DOHH2 (cell line): ENCODE data around the gene CCR5AS.
"Not testable (repeated sequence)": the region's sequence is repeated elsewhere in the genome, so short reads cannot be mapped to it uniquely, and the experiment has no call there.

Experiments used
- H3F3A ChIP-seq: fragments of 200-600 bp; sonication (generic), shearing (Covaris generic); 2 replicates; pipeline ENCODE4 v1.6.0; 2016; ENCODE audit warnings: antibody characterized with exemption, mild to moderate bottlenecking; ENCODE audit not compliant: control insufficient read depth, insufficient read depth
- H3K27ac ChIP-seq: fragments of 200-600 bp; sonication (generic); 2 replicates; pipeline ENCODE4 v1.5.1; 2014; ENCODE audit warnings: low read depth, mild to moderate bottlenecking, low read length, moderate library complexity
- H3K27me3 ChIP-seq: fragments of 200-600 bp; sonication (generic); 2 replicates; pipeline ENCODE4 v1.6.1; 2014; ENCODE audit warnings: mild to moderate bottlenecking, low read length, mixed read lengths; ENCODE audit not compliant: control insufficient read depth
- H3K36me3 ChIP-seq: fragments of 200-600 bp; sonication (generic); 2 replicates; pipeline ENCODE4 v1.6.1; 2014; ENCODE audit warnings: mild to moderate bottlenecking, low read length, moderate library complexity, mixed read lengths; ENCODE audit not compliant: control insufficient read depth
- H3K4me1 ChIP-seq: fragments of 200-600 bp; sonication (generic); 2 replicates; pipeline ENCODE4 v1.6.1; 2014; ENCODE audit warnings: mild to moderate bottlenecking, low read length, mixed read lengths; ENCODE audit not compliant: control insufficient read depth
- H3K4me2 ChIP-seq: fragments of 200-600 bp; sonication (generic); 2 replicates; pipeline ENCODE4 v1.6.0; 2014; ENCODE audit warnings: mild to moderate bottlenecking, low read length, moderate library complexity
- H3K4me3 ChIP-seq: fragments of 200-600 bp; sonication (generic); 2 replicates; pipeline ENCODE4 v1.5.1; 2014; ENCODE audit warnings: mild to moderate bottlenecking, low read length, mixed read lengths
- H3K79me2 ChIP-seq: fragments of 200-600 bp; sonication (generic); 2 replicates; pipeline ENCODE4 v1.6.1; 2014; ENCODE audit warnings: mild to moderate bottlenecking, low read length, mixed read lengths; ENCODE audit not compliant: control insufficient read depth
- H3K9me2 ChIP-seq: fragments of 200-600 bp; sonication (generic); replicated peaks from 2 replicates; pipeline ENCODE4 v1.6.1; 2014; ENCODE audit warnings: mild to moderate bottlenecking, low read length, mixed read lengths; ENCODE audit not compliant: control insufficient read depth
- H3K9me3 ChIP-seq: fragments of 200-600 bp; sonication (generic); 2 replicates; pipeline ENCODE4 v1.6.1; 2014; ENCODE audit warnings: antibody characterized with exemption, low read length, mixed read lengths; ENCODE audit not compliant: control insufficient read depth, insufficient read depth
- H4K20me1 ChIP-seq: fragments of 200-600 bp; sonication (generic); 2 replicates; pipeline ENCODE4 v1.6.0; 2014; ENCODE audit warnings: low read depth, mild to moderate bottlenecking, antibody characterized with exemption, low read length, moderate library complexity; ENCODE audit not compliant: control insufficient read depth, insufficient read depth
- EZH2phosphoT487 ChIP-seq: fragments of 200-600 bp; sonication (generic); IDR thresholded peaks from 2 replicates; pipeline ENCODE4 v1.6.1; 2017; ENCODE audit warnings: borderline replicate concordance, mild to moderate bottlenecking, antibody characterized with exemption, low read length, moderate library complexity, mixed read lengths
- TF ChIP-seq, protein P1 (sequence below): fragments of 200-600 bp; sonication (generic); IDR thresholded peaks from one replicate; pipeline ENCODE4 v1.5.1; 2014; ENCODE audit warnings: antibody characterized with exemption, mild to moderate bottlenecking, low read depth, low read length; ENCODE audit not compliant: poor library complexity, severe bottlenecking

Gene CCR5AS

DNA sequence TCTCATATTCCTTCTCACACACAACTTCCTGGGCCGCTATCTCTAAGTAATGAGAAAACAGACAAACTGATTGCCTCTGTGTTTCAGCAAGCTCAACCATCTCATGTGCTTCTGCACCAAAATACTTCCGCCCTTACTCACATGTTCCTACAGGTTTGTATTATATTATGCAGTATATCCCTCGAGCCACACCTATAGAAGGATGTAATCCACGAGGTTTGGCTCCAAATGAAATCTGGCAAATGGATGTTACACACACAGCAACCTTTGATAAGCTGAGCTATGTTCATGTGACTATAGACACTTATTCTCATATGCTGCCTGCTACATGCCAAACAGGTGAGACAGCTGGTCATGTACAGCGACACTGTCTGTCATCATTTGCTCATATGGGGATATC, 22.8 kb upstream of the CCR5AS start:
- no peak overlapping the region for H3K27ac ChIP-seq
- H3K9me3 ChIP-seq = peaks cover 5% of the 10 kb centered on the region; the same call in 1 of the 2 replicates
- H3K4me3 ChIP-seq = no peak overlapping the region
- no peaks in the 10 kb centered on the region for H3K4me1 ChIP-seq
- no peaks in the 10 kb centered on the region for H3K36me3 ChIP-seq
- no peaks in the 10 kb centered on the region for H3K9me2 ChIP-seq
- 0 out of 2 replicates have a peak, but pooled peaks cover 4% of the 10 kb centered on the region for H3K27me3 ChIP-seq
- no peak overlapping the region for H3K4me2 ChIP-seq
- TF ChIP-seq EZH2phosphoT487 = no peak
- TF ChIP-seq, protein P1, sequence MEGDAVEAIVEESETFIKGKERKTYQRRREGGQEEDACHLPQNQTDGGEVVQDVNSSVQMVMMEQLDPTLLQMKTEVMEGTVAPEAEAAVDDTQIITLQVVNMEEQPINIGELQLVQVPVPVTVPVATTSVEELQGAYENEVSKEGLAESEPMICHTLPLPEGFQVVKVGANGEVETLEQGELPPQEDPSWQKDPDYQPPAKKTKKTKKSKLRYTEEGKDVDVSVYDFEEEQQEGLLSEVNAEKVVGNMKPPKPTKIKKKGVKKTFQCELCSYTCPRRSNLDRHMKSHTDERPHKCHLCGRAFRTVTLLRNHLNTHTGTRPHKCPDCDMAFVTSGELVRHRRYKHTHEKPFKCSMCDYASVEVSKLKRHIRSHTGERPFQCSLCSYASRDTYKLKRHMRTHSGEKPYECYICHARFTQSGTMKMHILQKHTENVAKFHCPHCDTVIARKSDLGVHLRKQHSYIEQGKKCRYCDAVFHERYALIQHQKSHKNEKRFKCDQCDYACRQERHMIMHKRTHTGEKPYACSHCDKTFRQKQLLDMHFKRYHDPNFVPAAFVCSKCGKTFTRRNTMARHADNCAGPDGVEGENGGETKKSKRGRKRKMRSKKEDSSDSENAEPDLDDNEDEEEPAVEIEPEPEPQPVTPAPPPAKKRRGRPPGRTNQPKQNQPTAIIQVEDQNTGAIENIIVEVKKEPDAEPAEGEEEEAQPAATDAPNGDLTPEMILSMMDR = no peak
- H4K20me1 ChIP-seq = no peaks in the 10 kb centered on the region
- H3K79me2 ChIP-seq = no peaks in the 10 kb centered on the region
- no peaks in the 10 kb centered on the region for H3F3A ChIP-seq

DNA sequence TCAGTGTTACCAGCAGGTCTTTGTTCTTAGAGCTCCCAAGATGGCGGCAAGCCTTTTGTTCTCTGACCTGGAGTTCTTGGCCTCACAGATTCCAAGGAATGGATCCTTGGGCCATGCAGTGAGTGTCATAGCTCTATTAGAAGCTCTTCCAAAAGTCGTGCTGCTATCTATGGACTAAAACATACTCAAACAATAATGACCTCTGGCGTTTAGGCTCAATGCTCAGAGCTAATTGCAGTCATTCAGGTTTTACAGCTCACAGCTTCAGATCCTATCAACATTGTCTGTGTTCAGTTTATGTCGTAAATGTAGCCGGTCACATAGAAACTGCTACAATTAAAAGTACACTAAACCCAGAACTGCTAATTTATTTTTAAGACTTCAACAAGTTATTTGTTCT, 22.4 kb upstream of the CCR5AS start:
- Histone ChIP-seq H3K9me3 (peaks cover 5% of the 10 kb centered on the region; the same call in 1 of the 2 replicates), H3K9me2 (no peaks in the 10 kb centered on the region), H3K4me2 (no peak overlapping the region), H3K27me3 (0 out of 2 replicates have a peak, but pooled peaks cover under 1% of the 10 kb centered on the region), H3K27ac (no peak overlapping the region), H4K20me1 (no peaks in the 10 kb centered on the region), H3F3A (no peaks in the 10 kb centered on the region), H3K4me1 (no peaks in the 10 kb centered on the region), H3K4me3 (no peak overlapping the region), H3K79me2 (no peaks in the 10 kb centered on the region), H3K36me3 (no peaks in the 10 kb centered on the region)
- TF ChIP-seq, protein P1 = no peak
- TF ChIP-seq EZH2phosphoT487 = no peak

DNA sequence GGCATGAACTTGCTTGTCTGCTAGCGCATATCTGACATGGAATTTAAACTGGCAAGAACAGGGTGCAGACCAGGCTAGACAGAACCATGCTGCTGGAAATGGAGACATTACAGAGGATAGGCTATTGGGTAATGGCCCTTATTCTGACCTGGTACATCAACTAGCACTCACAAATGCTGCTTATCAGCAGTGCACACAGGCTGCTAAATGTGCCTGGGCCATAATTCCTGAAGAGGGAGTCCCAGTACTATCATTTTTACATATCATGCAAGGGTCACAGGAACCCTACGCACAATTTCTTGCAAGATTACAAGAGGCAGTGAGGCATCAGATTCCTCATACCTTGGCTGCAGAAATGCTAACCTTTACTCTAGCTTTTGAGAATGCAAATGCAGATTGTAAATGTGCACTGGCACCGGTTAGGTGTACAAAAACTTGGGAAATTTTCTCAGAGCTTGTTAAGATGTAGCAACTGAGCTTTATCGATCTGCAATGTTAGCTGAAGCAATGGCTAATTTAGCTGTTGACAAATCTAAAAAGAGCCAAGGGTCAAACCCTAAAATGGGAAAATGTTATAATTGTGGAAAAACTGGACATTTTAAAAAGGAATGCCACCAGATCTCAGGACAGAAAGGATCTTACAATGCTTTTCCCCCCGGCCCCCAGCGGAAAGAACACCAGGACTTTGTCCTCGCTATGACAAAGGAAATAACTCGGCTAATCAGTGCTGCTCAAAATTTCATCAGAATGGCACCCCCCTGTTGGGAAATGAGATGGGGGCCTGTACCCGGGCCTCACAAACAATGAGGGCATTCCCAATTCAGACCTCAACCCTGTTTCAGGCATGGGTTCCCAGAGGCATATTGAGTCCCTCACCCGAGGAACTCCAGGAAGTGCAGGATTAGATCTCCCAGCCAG, 21.3 kb upstream of the CCR5AS start:
- Histone ChIP-seq H3K9me2 (no peaks in the 10 kb centered on the region), H3K27me3 (no peaks in the 10 kb centered on the region), H4K20me1 (no peaks in the 10 kb centered on the region), H3K79me2 (no peaks in the 10 kb centered on the region), H3K4me2 (no peak overlapping the region), H3K36me3 (no peaks in the 10 kb centered on the region), H3K9me3 (peaks cover 5% of the 10 kb centered on the region; the same call in 1 of the 2 replicates), H3F3A (no peaks in the 10 kb centered on the region), H3K4me3 (no peak overlapping the region), H3K4me1 (no peaks in the 10 kb centered on the region), H3K27ac (no peak overlapping the region)
- TF ChIP-seq EZH2phosphoT487 = no peak
- TF ChIP-seq, protein P1 = no peak

DNA sequence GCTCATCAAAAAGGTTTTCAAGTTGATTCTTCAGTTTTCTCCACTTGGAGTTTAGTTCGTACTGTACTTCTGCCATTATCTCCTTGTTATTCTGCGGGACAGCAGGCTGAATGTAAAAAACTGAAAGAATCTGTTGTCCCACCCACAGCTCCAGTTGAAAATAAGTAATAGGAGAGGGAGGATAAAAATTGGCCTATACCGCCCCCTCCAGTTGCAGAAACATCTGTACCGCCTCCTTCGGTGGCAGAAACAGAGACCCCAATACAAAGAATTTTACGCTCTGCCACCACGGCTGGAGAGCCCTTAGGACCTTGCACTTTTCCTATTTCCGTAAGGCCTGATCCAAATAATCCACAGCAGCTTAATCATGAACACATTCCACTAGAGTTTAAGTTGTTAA, 20.5 kb upstream of the CCR5AS start:
- not testable (repeated sequence) for H3K9me3 ChIP-seq, H3K9me2 ChIP-seq, H3K4me1 ChIP-seq, H4K20me1 ChIP-seq, H3K4me2 ChIP-seq, H3K4me3 ChIP-seq, H3K36me3 ChIP-seq, H3K27me3 ChIP-seq, H3K27ac ChIP-seq, H3K79me2 ChIP-seq, H3F3A ChIP-seq

DNA sequence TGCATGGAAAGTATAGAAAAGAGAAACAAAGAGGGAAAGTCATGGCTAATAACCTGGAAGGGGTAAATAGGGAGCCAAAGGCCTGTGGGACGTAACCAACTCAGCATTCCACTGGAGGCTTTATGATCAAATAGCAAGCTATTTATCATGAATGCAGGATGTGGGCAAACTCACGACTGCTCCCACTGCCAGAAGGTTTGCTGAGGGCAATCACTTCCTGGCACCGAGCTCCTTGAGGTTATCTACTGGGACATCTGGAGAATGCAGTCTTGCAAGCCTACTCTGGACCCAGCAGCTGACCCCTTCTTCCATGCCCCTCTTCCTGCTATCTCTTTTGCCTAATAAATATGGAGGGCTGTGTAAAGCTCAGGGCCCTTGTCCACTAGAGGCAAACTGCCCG, 19.6 kb upstream of the CCR5AS start:
- not testable (repeated sequence) for H3K27me3 ChIP-seq, H3K4me2 ChIP-seq, H3K4me1 ChIP-seq, H3K4me3 ChIP-seq, H3K79me2 ChIP-seq, H3K9me2 ChIP-seq, H3K36me3 ChIP-seq, H3K27ac ChIP-seq, H3K9me3 ChIP-seq, H4K20me1 ChIP-seq, H3F3A ChIP-seq
